ENCODE measurements around the gene MOK.

The MOK gene

GRCh38 chr14:102223682-102224081 is 81.3 kb downstream of the MOK start:
- DNase-seq (ENCODE audit: low read depth) = no peak

- no peak for DNase-seq (ENCODE audit: low read depth)
Measured at GRCh38 chr14:102222751-102223150, 82.2 kb downstream of the MOK start.

- DNase-seq (ENCODE audit: low read depth) = no peak
Measured at GRCh38 chr14:102222009-102222575, 82.9 kb downstream of the MOK start.

GRCh38 chr14:102221026-102221425 is 83.9 kb downstream of the MOK start:
- DNase-seq (ENCODE audit: low read depth) = no peak

GRCh38 chr14:102220031-102220430 is 84.9 kb downstream of the MOK start:
- DNase-seq (ENCODE audit: low read depth) = no peak

- DNase-seq (ENCODE audit: low read depth) = no peak
Measured at GRCh38 chr14:102219316-102219715, 85.6 kb downstream of the MOK start.

GRCh38 chr14:102218688-102219087 is 86.3 kb downstream of the MOK start:
- DNase-seq (ENCODE audit: low read depth) = no peak

- no peak for DNase-seq (ENCODE audit: low read depth)
Measured at GRCh38 chr14:102217987-102218421, 87.0 kb downstream of the MOK start.

- no peak for DNase-seq (ENCODE audit: low read depth)
Measured at GRCh38 chr14:102217399-102217798, 87.6 kb downstream of the MOK start.

- no peak for DNase-seq (ENCODE audit: low read depth)
Measured at GRCh38 chr14:102215576-102216250, 89.3 kb downstream of the MOK start.

- peak; percentile 55 for DNase-seq (ENCODE audit: low read depth)
Measured at GRCh38 chr14:102215071-102215470, 89.9 kb downstream of the MOK start.

GRCh38 chr14:102213984-102214658 is 90.8 kb downstream of the MOK start:
- DNase-seq (ENCODE audit: low read depth) = no peak

GRCh38 chr14:102213470-102213869 is 91.5 kb downstream of the MOK start:
- DNase-seq (ENCODE audit: low read depth) = no peak

- no peak for DNase-seq (ENCODE audit: low read depth)
Measured at GRCh38 chr14:102212845-102213244, 92.1 kb downstream of the MOK start.

- no peak for DNase-seq (ENCODE audit: low read depth)
Measured at GRCh38 chr14:102212356-102212755, 92.6 kb downstream of the MOK start.

GRCh38 chr14:102211240-102211639 is 93.7 kb downstream of the MOK start:
- no peak for DNase-seq (ENCODE audit: low read depth)

GRCh38 chr14:102210421-102211042 is 94.4 kb downstream of the MOK start:
- no peak for DNase-seq (ENCODE audit: low read depth)

- no peak for DNase-seq (ENCODE audit: low read depth)
Measured at GRCh38 chr14:102209224-102209966, 95.6 kb downstream of the MOK start.

- no peak for DNase-seq (ENCODE audit: low read depth)
Measured at GRCh38 chr14:102208741-102209140, 96.2 kb downstream of the MOK start.

- no peak for DNase-seq (ENCODE audit: low read depth)
Measured at GRCh38 chr14:102207831-102208365, 97.1 kb downstream of the MOK start.

GRCh38 chr14:102206918-102207317 is 98.0 kb downstream of the MOK start:
- no peak for DNase-seq (ENCODE audit: low read depth)

GRCh38 chr14:102205560-102205959 is 99.4 kb downstream of the MOK start:
- no peak for DNase-seq (ENCODE audit: low read depth)

Data from GM04504 (cell line).